Activated CD4-positive, alpha-beta memory T cell treated with anti-CD3 and anti-CD28 coated beads, Interleukin-2, amount 10 ng/mL, durations not matched to agents 7 days and 5 days (primary cell): ENCODE measurements around the gene AADACL3. TPM values are rescaled to one million over a fixed set of nuclear protein-coding genes. Genes with fewer than 3 reads are reported as not detected.

Experiments
- CTCF ChIA-PET: fragments of 350-600 bp; sonication (Branson Sonifier 250); formaldehyde crosslinking; loops from one replicate; lab custom pipeline; 2021; ENCODE audit warnings: antibody characterized with exemption, inconsistent platforms; lab: Charles Lee
- POLR2A ChIA-PET: fragments of 350-600 bp; sonication (Branson Sonifier 250); formaldehyde crosslinking; loops from one replicate; lab custom pipeline; 2021; ENCODE audit warnings: antibody characterized with exemption; lab: Charles Lee
- DNase-seq: peaks from one replicate; pipeline ENCODE4 v3.0.0-alpha.2; 2020
- H3K27ac Mint-ChIP-seq: one replicate; pipeline ENCODE4 v1.8.0; 2021; ENCODE audit warnings: mild to moderate bottlenecking, mixed read lengths
- H3K27me3 Mint-ChIP-seq: one replicate; pipeline ENCODE4 v1.8.0; 2021; ENCODE audit warnings: mixed read lengths
- H3K36me3 Mint-ChIP-seq: one replicate; pipeline ENCODE4 v1.8.0; 2021; ENCODE audit warnings: low read depth, mixed read lengths
- H3K4me1 Mint-ChIP-seq: one replicate; pipeline ENCODE4 v1.8.0; 2021; ENCODE audit warnings: mixed read lengths
- H3K4me3 Mint-ChIP-seq: one replicate; pipeline ENCODE4 v1.8.0; 2021; ENCODE audit warnings: mild to moderate bottlenecking, mixed read lengths
- H3K9me3 Mint-ChIP-seq: one replicate; pipeline ENCODE4 v1.8.0; 2021; ENCODE audit warnings: mixed read lengths
- total RNA-seq, 2 experiments: library from RNA; stranded (reverse); gene quantifications; one replicate each; pipeline ENCODE4 v1.2.3, GENCODE V29; 2021

Gene AADACL3
- total RNA-seq, 2 experiments from 2014 or later, result not detected

DNA sequence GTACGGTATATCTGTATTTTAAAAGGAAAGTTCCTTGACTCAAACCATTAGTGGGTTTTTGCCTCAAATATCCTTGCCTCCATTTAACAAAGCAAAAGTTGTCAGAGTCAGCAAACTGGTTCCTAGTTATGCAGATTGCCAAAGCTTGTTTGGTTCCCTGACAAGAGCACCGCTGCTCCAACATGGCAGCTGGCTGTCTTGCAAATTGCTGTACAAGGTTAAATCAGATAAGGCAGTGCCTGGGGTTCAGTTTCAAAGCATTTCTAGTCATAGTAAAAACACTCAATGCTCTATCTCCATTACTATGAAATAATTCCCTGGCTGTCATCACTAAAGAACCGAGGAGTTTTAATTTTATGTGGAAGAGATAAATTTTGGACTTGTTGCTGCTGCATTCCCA is 18.7 kb downstream of the AADACL3 start:
- POLR2A ChIA-PET, result no interaction called here
- H3K27ac Mint-ChIP-seq, result no peak overlapping the region
- H3K27me3 Mint-ChIP-seq, result peaks cover 48% of the 10 kb centered on the region
- no peak overlapping the region for H3K4me3 Mint-ChIP-seq
- no peaks in the 10 kb centered on the region for H3K36me3 Mint-ChIP-seq
- CTCF ChIA-PET, result no interaction called here
- no peaks in the 10 kb centered on the region for H3K4me1 Mint-ChIP-seq
- H3K9me3 Mint-ChIP-seq, result peaks cover 4% of the 10 kb centered on the region
- no peak for DNase-seq

DNA sequence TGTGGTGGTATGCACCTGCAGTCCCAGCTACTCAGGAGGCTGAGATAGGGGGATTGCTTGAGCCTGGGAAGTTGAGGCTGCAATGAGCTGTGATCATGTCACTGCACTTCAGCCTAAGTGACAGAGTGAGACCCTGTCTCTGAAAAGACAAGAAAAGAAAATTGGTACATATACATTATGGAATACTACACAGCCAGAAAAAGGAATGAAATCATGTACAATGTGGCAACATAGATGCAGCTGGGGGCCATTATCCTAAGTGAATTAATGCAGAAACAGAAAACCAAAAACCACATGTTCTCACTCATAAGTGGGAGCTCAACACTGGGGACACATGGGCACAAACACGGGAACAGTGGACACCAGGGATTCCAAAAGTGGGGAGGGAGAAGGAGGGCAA is 23.0 kb downstream of the AADACL3 start:
- no peak for DNase-seq
- H3K4me1 Mint-ChIP-seq, result no peaks in the 10 kb centered on the region
- ChIA-PET CTCF (no interaction called here), POLR2A (no interaction called here)
- H3K4me3 Mint-ChIP-seq, result no peak overlapping the region
- no peaks in the 10 kb centered on the region for H3K36me3 Mint-ChIP-seq
- peaks cover 31% of the 10 kb centered on the region for H3K27me3 Mint-ChIP-seq
- no peak overlapping the region for H3K27ac Mint-ChIP-seq
- peaks cover 4% of the 10 kb centered on the region for H3K9me3 Mint-ChIP-seq

DNA sequence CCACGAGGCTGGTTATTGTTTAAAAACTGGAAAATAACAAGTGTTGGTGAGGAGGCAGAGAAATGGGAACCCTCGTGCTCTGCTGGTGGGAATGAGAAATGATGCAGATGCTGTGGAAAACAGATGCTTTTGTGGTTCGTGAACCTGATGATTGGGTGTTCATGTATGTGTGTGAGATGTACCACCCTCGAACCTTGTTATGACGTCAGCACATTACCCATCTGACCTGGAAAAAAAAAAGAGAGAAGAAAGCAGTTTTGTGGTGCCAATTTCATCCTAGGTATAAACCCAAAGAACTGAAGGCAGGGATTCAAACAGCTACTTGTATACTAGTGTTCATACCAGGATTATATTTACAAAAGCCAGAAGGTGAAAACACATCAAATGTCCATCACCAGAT is 23.7 kb downstream of the AADACL3 start:
- ChIA-PET CTCF (no interaction called here), POLR2A (no interaction called here)
- no peak overlapping the region for H3K4me3 Mint-ChIP-seq
- H3K4me1 Mint-ChIP-seq, result no peaks in the 10 kb centered on the region
- DNase-seq, result no peak
- peaks cover 25% of the 10 kb centered on the region for H3K27me3 Mint-ChIP-seq
- H3K9me3 Mint-ChIP-seq, result peaks cover 4% of the 10 kb centered on the region
- no peak overlapping the region for H3K27ac Mint-ChIP-seq
- H3K36me3 Mint-ChIP-seq, result no peaks in the 10 kb centered on the region

DNA sequence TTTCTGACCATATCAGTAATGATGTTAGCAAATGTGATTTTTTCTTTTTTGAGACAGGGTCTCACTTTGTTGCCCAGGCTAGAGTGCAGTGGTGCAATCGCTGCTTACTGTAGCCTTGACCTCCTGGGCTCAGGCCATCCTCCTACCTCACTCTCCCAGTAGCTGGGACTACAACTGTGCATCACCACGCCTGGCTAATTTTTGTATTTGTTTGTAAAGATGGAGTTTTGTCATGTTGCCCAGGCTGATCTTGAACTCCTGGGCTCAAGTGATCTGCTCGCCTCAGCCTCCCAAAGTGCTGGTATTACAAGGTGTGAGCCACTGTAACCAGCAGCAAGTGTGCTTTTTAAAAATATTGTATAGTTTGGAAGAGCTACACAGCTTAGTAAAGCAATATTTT is 26.0 kb downstream of the AADACL3 start:
- H3K4me1 Mint-ChIP-seq, result peaks cover 8% of the 10 kb centered on the region
- H3K36me3 Mint-ChIP-seq, result no peaks in the 10 kb centered on the region
- H3K4me3 Mint-ChIP-seq, result no peak overlapping the region
- CTCF ChIA-PET, result no interaction called here
- H3K27me3 Mint-ChIP-seq, result peaks cover 18% of the 10 kb centered on the region
- H3K27ac Mint-ChIP-seq, result no peak overlapping the region
- DNase-seq, result no peak
- H3K9me3 Mint-ChIP-seq, result no peaks in the 10 kb centered on the region
- POLR2A ChIA-PET, result no interaction called here

DNA sequence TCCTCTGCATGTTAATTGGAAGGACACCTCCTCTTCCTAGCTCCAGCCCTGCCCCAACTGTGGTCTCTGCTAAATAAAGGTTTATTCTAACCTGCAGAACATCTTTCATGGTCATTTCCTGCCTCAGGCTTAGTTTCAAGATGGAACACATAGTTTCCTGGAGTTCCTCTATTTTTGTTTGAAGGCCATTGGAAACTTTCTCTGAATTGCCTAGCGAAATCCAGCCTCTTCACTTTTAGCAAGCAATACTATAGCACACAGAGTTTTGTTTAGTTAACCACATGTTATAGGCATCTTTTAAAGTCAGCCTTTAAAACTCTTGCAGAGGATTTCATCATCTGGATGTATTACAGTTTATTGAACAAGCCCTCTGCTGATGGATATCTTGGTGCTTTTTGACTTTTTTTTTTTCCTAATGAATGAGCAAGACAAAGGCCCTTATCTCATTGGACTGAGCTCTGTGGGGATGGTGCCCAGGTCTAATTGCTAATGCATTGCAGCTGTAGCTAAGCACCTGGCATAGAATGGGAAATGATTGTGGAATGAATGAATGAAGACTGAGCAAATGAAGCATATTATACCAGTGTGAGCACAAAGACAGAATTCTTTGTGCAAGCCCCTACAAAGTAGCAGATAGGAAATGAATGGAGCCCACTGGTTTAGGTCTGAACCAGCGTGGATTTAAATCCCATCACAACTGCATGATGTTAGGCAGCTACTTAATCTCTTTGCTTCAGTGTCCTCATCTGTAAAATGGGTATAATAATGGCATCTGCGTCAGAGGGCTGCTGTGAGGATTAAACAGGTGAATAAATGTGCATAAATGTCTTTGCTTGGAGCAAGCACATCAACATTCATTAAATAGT is 29.4 kb downstream of the AADACL3 start:
- peaks cover 8% of the 10 kb centered on the region for H3K4me1 Mint-ChIP-seq
- H3K27ac Mint-ChIP-seq, result no peak overlapping the region
- CTCF ChIA-PET, result no interaction called here
- peaks cover 21% of the 10 kb centered on the region for H3K27me3 Mint-ChIP-seq
- H3K36me3 Mint-ChIP-seq, result no peaks in the 10 kb centered on the region
- POLR2A ChIA-PET, result no interaction called here
- no peak for DNase-seq
- H3K9me3 Mint-ChIP-seq, result peaks cover 10% of the 10 kb centered on the region
- no peak overlapping the region for H3K4me3 Mint-ChIP-seq

DNA sequence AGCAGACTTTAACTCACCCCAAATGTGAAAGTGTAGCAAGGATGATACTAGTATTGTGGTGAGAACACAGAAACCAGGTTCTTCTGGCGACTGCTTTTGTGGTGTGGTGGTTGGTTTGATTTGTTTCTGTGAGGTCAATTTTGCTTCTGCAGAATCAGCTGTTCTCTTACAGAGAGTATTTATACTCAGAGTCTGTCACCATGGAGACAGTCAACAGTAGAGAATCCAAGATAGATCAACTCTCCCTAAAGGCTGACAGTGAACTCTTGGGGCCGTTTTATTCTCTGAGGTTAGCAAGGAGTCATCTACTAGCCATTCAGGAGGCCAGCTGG is 30.0 kb downstream of the AADACL3 start, which contains the start of gene CFAP107:
Gene CFAP107 (plus strand): TSS at position 209 of the 332 bp plus-strand sequence. CDS start 231 bp downstream, outside the sequence.
- peaks cover 12% of the 10 kb centered on the region for H3K9me3 Mint-ChIP-seq
- DNase-seq, result no peak
- H3K4me3 Mint-ChIP-seq, result no peak within 1 kb of the TSS
- H3K27me3 Mint-ChIP-seq, result peaks cover 23% of the 10 kb centered on the region
- no peak within 1 kb of the TSS for H3K27ac Mint-ChIP-seq
- H3K36me3 Mint-ChIP-seq, result no peaks in the 10 kb centered on the region
- CTCF ChIA-PET, result no interaction called here
- POLR2A ChIA-PET, result no interaction called here
- H3K4me1 Mint-ChIP-seq, result peaks cover 8% of the 10 kb centered on the region

DNA sequence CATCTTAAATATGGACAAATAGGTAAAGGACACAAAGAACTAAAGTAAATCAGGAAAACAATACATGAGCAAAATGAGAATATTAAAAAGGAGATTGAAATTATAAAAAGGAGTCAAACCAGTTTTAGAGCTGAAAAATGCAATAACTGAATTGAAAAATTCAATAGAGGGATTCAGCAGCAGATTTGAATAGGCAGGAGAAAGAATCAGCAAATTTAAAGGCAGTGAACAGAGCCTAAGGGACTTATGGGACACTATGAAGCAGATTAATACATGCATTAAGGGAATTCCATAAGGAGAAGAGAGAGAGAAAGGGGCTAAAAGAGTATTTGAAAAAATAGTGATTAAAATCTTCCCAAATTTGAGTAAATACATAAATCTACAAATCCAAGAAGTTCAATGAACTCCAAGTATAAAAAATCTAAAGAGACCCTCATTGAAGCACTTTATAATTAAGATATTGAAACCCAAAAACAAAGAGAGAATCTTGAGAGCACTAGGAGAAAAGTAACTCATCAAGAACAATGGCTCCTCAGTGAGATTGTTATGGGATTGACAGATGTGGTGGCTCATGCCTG is 33.0 kb downstream of the AADACL3 start:
- Mint-ChIP-seq H3K27ac (no peak overlapping the region), H3K9me3 (peaks cover 12% of the 10 kb centered on the region), H3K36me3 (no peaks in the 10 kb centered on the region), H3K27me3 (peaks cover 28% of the 10 kb centered on the region), H3K4me1 (peaks cover 8% of the 10 kb centered on the region), H3K4me3 (no peak overlapping the region)
- ChIA-PET CTCF (no interaction called here), POLR2A (no interaction called here)
- no peak for DNase-seq

DNA sequence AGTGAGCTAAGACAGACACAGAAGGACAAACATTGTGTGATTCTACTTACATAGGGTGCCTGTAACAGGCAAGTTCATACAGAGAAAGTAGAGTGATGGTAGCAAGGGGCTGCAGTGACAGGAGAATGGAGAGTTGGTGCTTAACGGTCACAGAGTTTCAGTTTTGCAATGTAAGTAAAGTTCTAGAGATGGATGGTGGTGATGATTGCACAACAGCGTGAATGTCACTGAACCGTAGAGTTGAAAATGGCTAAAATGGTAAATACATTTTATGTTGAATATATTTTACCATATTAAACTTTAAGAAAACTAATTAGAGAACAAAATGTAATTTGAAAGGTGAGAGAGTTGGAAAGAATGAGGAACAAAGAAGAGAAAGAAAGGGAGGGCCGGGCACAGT is 38.8 kb downstream of the AADACL3 start:
- ChIA-PET CTCF (no interaction called here), POLR2A (no interaction called here)
- H3K36me3 Mint-ChIP-seq, result no peaks in the 10 kb centered on the region
- no peak for DNase-seq
- no peaks in the 10 kb centered on the region for H3K4me1 Mint-ChIP-seq
- H3K27me3 Mint-ChIP-seq, result peaks cover 29% of the 10 kb centered on the region
- no peak overlapping the region for H3K4me3 Mint-ChIP-seq
- peaks cover 4% of the 10 kb centered on the region for H3K9me3 Mint-ChIP-seq
- H3K27ac Mint-ChIP-seq, result no peak overlapping the region

DNA sequence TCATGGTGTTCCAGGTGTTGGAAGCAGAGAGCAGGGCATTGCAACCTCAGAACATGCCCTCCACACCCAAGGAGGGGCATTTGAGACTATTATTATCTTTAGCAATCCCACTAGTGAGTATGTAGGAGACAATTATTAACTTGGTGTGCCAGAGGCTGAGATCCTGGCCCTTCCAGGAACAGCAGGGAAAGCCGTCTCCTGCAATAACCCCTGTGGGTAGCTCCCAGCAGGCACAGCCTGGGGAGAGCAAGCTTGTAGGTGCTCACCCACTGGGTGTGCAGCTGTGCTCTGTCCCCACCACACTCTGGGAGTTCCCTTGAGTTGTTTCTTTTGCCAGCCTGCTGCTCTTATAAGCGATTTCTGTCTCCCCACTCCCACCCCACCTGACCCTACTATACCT is 40.4 kb downstream of the AADACL3 start:
- POLR2A ChIA-PET, result no interaction called here
- CTCF ChIA-PET, result no interaction called here
- Mint-ChIP-seq H3K4me3 (no peak overlapping the region), H3K27ac (no peak overlapping the region), H3K4me1 (no peaks in the 10 kb centered on the region), H3K27me3 (peaks cover 27% of the 10 kb centered on the region), H3K36me3 (no peaks in the 10 kb centered on the region), H3K9me3 (no peaks in the 10 kb centered on the region)
- DNase-seq, result no peak

DNA sequence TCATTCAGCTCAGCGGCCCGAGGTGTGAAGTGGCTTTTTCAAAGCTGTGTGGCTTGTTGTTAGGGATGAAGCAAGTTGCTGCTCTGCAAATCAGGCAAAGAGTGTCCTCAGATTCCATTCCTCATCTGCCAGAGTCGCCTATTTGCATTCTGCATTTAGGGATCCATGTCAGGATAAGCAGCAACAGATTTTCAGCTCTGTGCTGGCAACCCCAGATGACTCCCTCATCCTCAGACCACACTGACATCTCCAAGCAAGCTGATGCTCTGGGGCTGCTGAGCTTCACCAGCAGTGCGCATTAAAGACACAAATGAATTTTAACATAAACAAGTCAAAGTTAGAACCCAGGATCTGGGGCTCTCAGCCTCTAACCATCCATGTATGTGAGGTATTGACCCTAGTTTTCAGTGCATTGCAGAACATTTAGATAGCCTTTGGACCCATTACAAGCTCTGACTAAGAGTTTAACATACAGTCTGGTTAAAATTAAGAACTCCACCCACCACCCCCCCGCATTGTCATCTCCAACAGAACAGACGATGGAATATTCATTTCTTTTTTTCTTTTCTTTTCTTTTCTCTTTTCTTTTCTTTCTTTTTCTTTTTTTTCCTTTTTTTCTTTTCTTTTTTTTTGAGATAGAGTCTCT is 41.0 kb downstream of the AADACL3 start:
- ChIA-PET POLR2A (interaction anchor here (0.7 kb wide), 1 partner anchor 307 kb away, joined by 3 read pairs; no protein-coding TSS in a partner anchor), CTCF (no interaction called here)
- Mint-ChIP-seq H3K9me3 (no peaks in the 10 kb centered on the region), H3K27ac (no peak overlapping the region), H3K4me3 (no peak overlapping the region), H3K27me3 (peaks cover 27% of the 10 kb centered on the region), H3K36me3 (no peaks in the 10 kb centered on the region), H3K4me1 (no peaks in the 10 kb centered on the region)
- no peak for DNase-seq

DNA sequence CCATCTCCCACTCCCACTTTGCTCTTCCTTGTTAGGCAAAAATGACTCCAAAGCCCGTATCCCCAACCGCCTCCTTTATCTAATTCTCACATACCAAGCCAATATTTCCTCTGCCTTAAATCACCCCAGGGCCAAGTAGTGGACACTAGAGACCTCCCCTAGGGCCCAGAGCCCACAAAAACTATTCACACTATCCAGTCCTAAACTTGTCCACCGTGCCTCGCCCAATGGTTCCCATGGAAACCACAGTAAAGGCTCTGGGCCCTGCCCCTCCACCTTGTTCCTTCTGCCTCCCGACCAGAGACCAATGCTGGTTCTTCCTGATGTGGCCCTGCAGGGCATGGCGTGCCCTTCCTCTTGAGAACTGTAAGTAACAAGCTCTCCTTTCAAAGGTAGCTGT is 41.9 kb downstream of the AADACL3 start:
- DNase-seq, result no peak
- Mint-ChIP-seq H3K9me3 (no peaks in the 10 kb centered on the region), H3K4me3 (no peak overlapping the region), H3K27me3 (peaks cover 27% of the 10 kb centered on the region), H3K36me3 (no peaks in the 10 kb centered on the region), H3K27ac (no peak overlapping the region), H3K4me1 (no peaks in the 10 kb centered on the region)
- CTCF ChIA-PET, result no interaction called here
- POLR2A ChIA-PET, result no interaction called here

DNA sequence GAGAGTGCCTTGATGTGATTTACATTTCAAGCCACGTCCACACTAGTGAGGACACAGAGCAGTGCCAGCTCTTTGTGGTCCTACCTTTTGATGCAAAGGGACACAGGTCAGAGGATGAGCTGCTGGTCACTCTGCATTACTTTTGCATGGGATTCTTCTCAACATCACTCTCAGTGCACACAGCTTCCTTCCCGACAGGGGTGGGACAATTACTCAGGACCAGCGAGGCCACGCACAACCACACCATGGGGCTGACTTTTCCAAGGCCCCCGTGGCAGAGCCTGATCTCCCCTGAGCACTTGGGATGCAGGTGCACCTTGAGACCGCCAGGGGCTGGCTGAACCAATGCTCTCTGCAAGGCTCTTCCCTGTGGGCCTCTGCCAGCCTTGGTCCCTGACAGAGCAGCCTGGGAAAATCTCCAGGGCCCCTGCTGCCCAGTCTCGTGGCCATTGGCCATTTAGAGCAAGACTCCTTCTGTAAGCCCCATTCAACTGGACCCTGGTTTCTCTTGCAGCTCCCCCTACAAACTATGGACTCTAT is 44.4 kb downstream of the AADACL3 start:
- Mint-ChIP-seq H3K4me1 (no peaks in the 10 kb centered on the region), H3K4me3 (no peak overlapping the region), H3K27me3 (peaks cover 16% of the 10 kb centered on the region), H3K27ac (no peak overlapping the region), H3K36me3 (no peaks in the 10 kb centered on the region), H3K9me3 (no peaks in the 10 kb centered on the region)
- no peak for DNase-seq
- POLR2A ChIA-PET, result no interaction called here
- CTCF ChIA-PET, result no interaction called here

DNA sequence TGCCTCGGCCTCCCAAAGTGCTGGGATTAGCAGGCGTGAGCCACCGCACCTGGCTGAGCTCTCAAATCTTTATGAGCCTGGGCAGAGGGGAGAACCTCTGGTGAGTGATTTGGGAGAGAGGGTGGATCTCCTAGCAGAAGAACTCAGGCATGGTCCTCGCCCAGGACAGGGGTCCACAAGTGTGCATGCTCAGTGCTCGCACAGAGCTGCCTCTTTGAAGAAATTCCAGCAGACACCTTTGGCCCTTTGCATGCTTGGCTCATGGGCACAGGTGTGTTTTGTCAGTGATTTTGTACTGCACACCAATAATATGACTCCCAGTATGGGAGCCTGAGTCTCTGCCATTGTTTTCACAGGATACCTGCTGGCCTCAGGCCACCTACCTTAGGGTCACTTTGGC is 45.9 kb downstream of the AADACL3 start:
- Mint-ChIP-seq H3K4me1 (no peaks in the 10 kb centered on the region), H3K27ac (no peak overlapping the region), H3K9me3 (no peaks in the 10 kb centered on the region), H3K4me3 (no peak overlapping the region), H3K36me3 (no peaks in the 10 kb centered on the region), H3K27me3 (peaks cover 16% of the 10 kb centered on the region)
- POLR2A ChIA-PET, result no interaction called here
- no peak for DNase-seq
- CTCF ChIA-PET, result interaction anchor here (1.0 kb wide), 1 partner anchor 10 kb away, joined by 3 read pairs; no protein-coding TSS in a partner anchor
